WTC11 (cell line): ENCODE data around the gene ST13. TPM values are rescaled to one million over a fixed set of nuclear protein-coding genes. Genes with fewer than 3 reads are reported as not detected.
"Not testable (repeated sequence)": the region's sequence is repeated elsewhere in the genome, so short reads cannot be mapped to it uniquely, and the experiment has no call there.

Source experiments
- ATAC-seq: fragments of 200-7000 bp; cut with Tn5 transposase; 2 replicates; pipeline ENCODE4 v1.10.0; 2021; ENCODE audit warnings: mild to moderate bottlenecking, moderate library complexity
- CTCF ChIA-PET: fragments of 300-600 bp; sonication (Branson Sonifier 250); formaldehyde crosslinking; loops from one replicate; lab custom pipeline; 2021; ENCODE audit warnings: antibody characterized with exemption; lab: Charles Lee
- POLR2A ChIA-PET: fragments of 350-600 bp; sonication (Branson Sonifier 250); formaldehyde crosslinking; loops from one replicate; lab custom pipeline; 2021; ENCODE audit warnings: antibody characterized with exemption; lab: Charles Lee
- DNase-seq: peaks from one replicate; pipeline ENCODE4 v3.0.0; 2021; ENCODE audit warnings: low spot score
- H3K27ac Mint-ChIP-seq: 2 replicates; pipeline ENCODE4 v1.8.0; 2021; ENCODE audit warnings: mixed read lengths
- H3K27me3 Mint-ChIP-seq: 2 replicates; pipeline ENCODE4 v1.8.0; 2021; ENCODE audit warnings: low read depth, mild to moderate bottlenecking, moderate library complexity, mixed read lengths
- H3K36me3 Mint-ChIP-seq: 2 replicates; pipeline ENCODE4 v1.8.0; 2021; ENCODE audit warnings: mixed read lengths
- H3K4me1 Mint-ChIP-seq: 2 replicates; pipeline ENCODE4 v1.8.0; 2022; ENCODE audit warnings: mixed read lengths
- H3K4me3 Mint-ChIP-seq: 2 replicates; pipeline ENCODE4 v1.8.0; 2021; ENCODE audit warnings: mild to moderate bottlenecking, moderate library complexity, mixed read lengths
- H3K9me3 Mint-ChIP-seq: 2 replicates; pipeline ENCODE4 v1.8.0; 2021; ENCODE audit warnings: mixed read lengths
- ATF1 ChIP-seq: sonication (generic); formaldehyde crosslinking; IDR thresholded peaks from 2 replicates; pipeline ENCODE4 v1.8.1; 2023; ENCODE audit warnings: mild to moderate bottlenecking, moderate library complexity, missing genetic modification reagents
- ATF3 ChIP-seq: sonication (generic); formaldehyde crosslinking; conservative IDR thresholded peaks from 2 replicates; pipeline ENCODE4 v1.8.1; 2022; ENCODE audit warnings: mild to moderate bottlenecking, missing genetic modification reagents
- ATF6 ChIP-seq: sonication (generic); formaldehyde crosslinking; IDR thresholded peaks from 2 replicates; pipeline ENCODE4 v1.8.1; 2023; ENCODE audit warnings: mild to moderate bottlenecking, missing genetic modification reagents
- CTCF ChIP-seq: fragments of 200-600 bp; IDR thresholded peaks from 2 replicates; pipeline ENCODE4 v1.8.0; 2022; ENCODE audit warnings: antibody characterized with exemption
- E2F1 ChIP-seq: sonication (generic); formaldehyde crosslinking; IDR thresholded peaks from 2 replicates; pipeline ENCODE4 v1.8.0; 2022; ENCODE audit warnings: mild to moderate bottlenecking, missing genetic modification reagents
- ELF4 ChIP-seq: sonication (generic); formaldehyde crosslinking; IDR thresholded peaks from 2 replicates; pipeline ENCODE4 v1.8.1; 2022; ENCODE audit warnings: low read depth, mild to moderate bottlenecking, moderate library complexity, missing genetic modification reagents
- EMX1 ChIP-seq: fragments of 250-450 bp; sonication (Bioruptor Pico); IDR thresholded peaks from 2 replicates; pipeline ENCODE4 v1.8.0; 2021; ENCODE audit warnings: mild to moderate bottlenecking
- IRF2 ChIP-seq: sonication (generic); formaldehyde crosslinking; IDR thresholded peaks from 2 replicates; pipeline ENCODE4 v1.8.0; 2022; ENCODE audit warnings: low read depth, missing genetic modification reagents, borderline replicate concordance
- MXD4 ChIP-seq: fragments of 250-450 bp; sonication (Bioruptor Pico); IDR thresholded peaks from 2 replicates; pipeline ENCODE4 v1.8.0; 2021; ENCODE audit warnings: mild to moderate bottlenecking, moderate library complexity, borderline replicate concordance
- NFATC4 ChIP-seq: fragments of 250-450 bp; sonication (Bioruptor Pico); IDR thresholded peaks from 2 replicates; pipeline ENCODE4 v1.9.0; 2021; ENCODE audit warnings: mild to moderate bottlenecking
- NR3C1 ChIP-seq: sonication (generic); formaldehyde crosslinking; conservative IDR thresholded peaks from 2 replicates; pipeline ENCODE4 v1.8.1; 2023; ENCODE audit warnings: low read depth, mild to moderate bottlenecking, missing genetic modification reagents
- PRRX2 ChIP-seq: fragments of 250-450 bp; sonication (Bioruptor Pico); IDR thresholded peaks from 2 replicates; pipeline ENCODE4 v1.8.0; 2021; ENCODE audit warnings: mild to moderate bottlenecking
- TEAD1 ChIP-seq: sonication (generic); formaldehyde crosslinking; IDR thresholded peaks from 2 replicates; pipeline ENCODE4 v1.8.0; 2022; ENCODE audit warnings: mild to moderate bottlenecking, missing genetic modification reagents
- TEAD4 ChIP-seq: sonication (generic); formaldehyde crosslinking; IDR thresholded peaks from 2 replicates; pipeline ENCODE4 v1.8.0; 2022; ENCODE audit warnings: mild to moderate bottlenecking, missing genetic modification reagents
- ZBTB43 ChIP-seq: sonication (generic); formaldehyde crosslinking; IDR thresholded peaks from 2 replicates; pipeline ENCODE4 v1.8.1; 2023; ENCODE audit warnings: mild to moderate bottlenecking, missing genetic modification reagents
- ZNF396 ChIP-seq: fragments of 250-450 bp; sonication (Bioruptor Pico); IDR thresholded peaks from 2 replicates; pipeline ENCODE4 v1.8.0; 2021; ENCODE audit warnings: mild to moderate bottlenecking, moderate library complexity, borderline replicate concordance
- ZNF423 ChIP-seq: fragments of 250-450 bp; sonication (Bioruptor Pico); IDR thresholded peaks from 2 replicates; pipeline ENCODE4 v2.1.2; 2022; ENCODE audit warnings: mild to moderate bottlenecking, moderate library complexity
- total RNA-seq: library from RNA; stranded (reverse); gene quantifications from 3 replicates; pipeline ENCODE4 v1.2.3, GENCODE V29; 2021

The ST13 gene
- total RNA-seq, 1 experiment from 2014 or later = 289 TPM

- TF ChIP-seq ZBTB43 (CRISPR knock-in tag) (no peak), ATF3 (CRISPR knock-in tag) (no peak), ATF6 (CRISPR knock-in tag) (no peak), IRF2 (CRISPR knock-in tag) (no peak), CTCF (no peak), ZNF396 (CRISPR knock-in tag) (no peak)
Measured at GRCh38 chr22:40829131-40829530, 27.3 kb downstream of the ST13 start (continued).

GRCh38 chr22:40826984-40827741, 29.3 kb downstream of the ST13 start:
- Mint-ChIP-seq H3K9me3 (no peaks in the 10 kb centered on the region), H3K4me3 (peak overlapping the region; percentile 37), H3K27me3 (no peaks in the 10 kb centered on the region), H3K4me1 (peaks cover 24% of the 10 kb centered on the region), H3K36me3 (peaks cover 66% of the 10 kb centered on the region), H3K27ac (peak overlapping the region; percentile 97)
- TF ChIP-seq TEAD1 (CRISPR knock-in tag) (peak; percentile 95), NFATC4 (CRISPR knock-in tag) (no peak), TEAD4 (peak; percentile 97; the same call in 1 of the 2 replicates), E2F1 (CRISPR knock-in tag) (no peak), ELF4 (no peak), PRRX2 (CRISPR knock-in tag) (no peak), ATF1 (CRISPR knock-in tag) (no peak), EMX1 (CRISPR knock-in tag) (no peak), NR3C1 (CRISPR knock-in tag) (no peak), ZNF423 (CRISPR knock-in tag) (no peak), MXD4 (CRISPR knock-in tag) (no peak)
- ChIA-PET CTCF (no interaction called here), POLR2A (no interaction called here)
- peak; percentile 51 for DNase-seq
- no peak for ATAC-seq

- Mint-ChIP-seq H3K4me1 (peaks cover 24% of the 10 kb centered on the region), H3K27ac (peak overlapping the region; percentile 97), H3K36me3 (peaks cover 59% of the 10 kb centered on the region), H3K4me3 (peak overlapping the region; percentile 37; the same call in 1 of the 2 replicates)
- H3K27me3 Mint-ChIP-seq, ATAC-seq, DNase-seq, H3K9me3 Mint-ChIP-seq, CTCF ChIA-PET: not testable (repeated sequence)
- POLR2A ChIA-PET = interaction anchor here (0.6 kb wide), 1 partner anchor 190 kb away, joined by 3 read pairs; no protein-coding TSS in a partner anchor
Measured at GRCh38 chr22:40826292-40826691, 30.1 kb downstream of the ST13 start.
